CD4-positive, alpha-beta T cell (primary cell): Measurements from ENCODE around the gene SF3B2. TPM values are rescaled to one million over a fixed set of nuclear protein-coding genes. Genes with fewer than 3 reads are reported as not detected.

Experiments
- ATAC-seq: fragments of 200-7000 bp; cut with Tn5 transposase; one replicate; pipeline ENCODE4 v1.10.0; 2022; ENCODE audit warnings: mild to moderate bottlenecking; ENCODE audit not compliant: poor library complexity
- CTCF ChIA-PET: fragments of 350-600 bp; sonication (Branson Sonifier 250); formaldehyde crosslinking; loops from one replicate; lab custom pipeline; 2021; ENCODE audit warnings: antibody characterized with exemption, inconsistent platforms; lab: Charles Lee
- POLR2A ChIA-PET: fragments of 350-600 bp; sonication (Branson Sonifier 250); formaldehyde crosslinking; loops from one replicate; lab custom pipeline; 2021; ENCODE audit warnings: antibody characterized with exemption, inconsistent platforms; lab: Charles Lee
- DNase-seq, 14 experiments: peaks; one replicate each; pipeline ENCODE4 v3.0.0-alpha.2; 2013 to 2020; ENCODE audit warnings: mixed read lengths in 2 of 14
- H3K27ac ChIP-seq, 2 donors: one replicate each; pipeline versions ENCODE4 v1.5.1 to v1.7.0; 2013; ENCODE audit warnings: low read length in 2 of 2, low read depth in 1 of 2, mild to moderate bottlenecking in 1 of 2
- H3K27me3 ChIP-seq, 2 experiments: 1 replicate in 1 of 2; 2 replicates in 1 of 2; pipeline versions ENCODE4 v1.6.1 to v1.7.0; 2013; ENCODE audit warnings: low read length in 2 of 2, control low read depth in 1 of 2, mild to moderate bottlenecking in 1 of 2, moderate library complexity in 1 of 2; ENCODE audit not compliant: insufficient read depth in 2 of 2, control insufficient read depth in 1 of 2
- H3K36me3 ChIP-seq: one replicate; pipeline ENCODE4 v1.6.1; 2013; ENCODE audit warnings: low read length, control low read depth; ENCODE audit not compliant: insufficient read depth
- H3K4me1 ChIP-seq: one replicate; pipeline ENCODE4 v1.6.1; 2013; ENCODE audit warnings: low read length, control low read depth; ENCODE audit not compliant: insufficient read depth
- H3K4me3 ChIP-seq: one replicate; pipeline ENCODE4 v1.5.1; 2013; ENCODE audit warnings: mild to moderate bottlenecking, low read length, moderate library complexity
- H3K9me3 ChIP-seq, 2 experiments: 1 replicate in 1 of 2; 2 replicates in 1 of 2; pipeline versions ENCODE4 v1.6.1 to v1.7.0; 2013; ENCODE audit warnings: low read length in 2 of 2, mild to moderate bottlenecking in 2 of 2, control low read depth in 1 of 2, moderate library complexity in 1 of 2; ENCODE audit not compliant: control insufficient read depth in 1 of 2, insufficient read depth in 1 of 2
- H3K27ac Mint-ChIP-seq: one replicate; pipeline ENCODE4 v1.8.0; 2020; ENCODE audit warnings: mixed read lengths
- H3K27me3 Mint-ChIP-seq: one replicate; pipeline ENCODE4 v1.8.0; 2021; ENCODE audit warnings: mixed read lengths
- H3K36me3 Mint-ChIP-seq: one replicate; pipeline ENCODE4 v1.8.0; 2021; ENCODE audit warnings: low read depth, mixed read lengths
- H3K4me1 Mint-ChIP-seq: one replicate; pipeline ENCODE4 v1.8.0; 2021; ENCODE audit warnings: low read depth, mixed read lengths
- H3K4me3 Mint-ChIP-seq: one replicate; pipeline ENCODE4 v1.8.0; 2020; ENCODE audit warnings: mild to moderate bottlenecking, mixed read lengths
- H3K9me3 Mint-ChIP-seq: one replicate; pipeline ENCODE4 v1.8.0; 2020; ENCODE audit warnings: mixed read lengths
- CTCF ChIP-seq: fragments of 200-600 bp; IDR thresholded peaks from one replicate; pipeline ENCODE4 v1.8.0; 2022; ENCODE audit warnings: antibody characterized with exemption, mild to moderate bottlenecking
- intact Hi-C, 2 experiments: fragments of 100-400 bp; cut with DNase I in 1 of 2; cut with micrococcal nuclease in 1 of 2; formaldehyde crosslinking; loops; one replicate each; pipeline versions ENCODE4 v1.15.1 to v1.9.0; 2023 to 2025; cut with DNase I, micrococcal nuclease
- total RNA-seq, 174 experiments: library from RNA in 2 of 174; stranded (reverse) in 2 of 174; gene quantifications; one replicate each; pipeline ENCODE4 v1.2.3 and lab custom pipeline; 2021 to 2026

Gene SF3B2
- total RNA-seq, 2 experiments from 2014 or later: 182 to 196 TPM

GRCh38 chr11:66015454-66015881, 36.7 kb upstream of the SF3B2 start:
- CTCF ChIA-PET: no interaction called here
- Histone ChIP-seq H3K27me3 (peaks cover 23 to 25% of the 10 kb centered on the region in 2 experiments), H3K9me3 (peaks cover 0 to 5% of the 10 kb centered on the region in 2 experiments), H3K4me1 (peaks cover 11% of the 10 kb centered on the region), H3K4me3 (no peak overlapping the region), H3K36me3 (no peaks in the 10 kb centered on the region), H3K27ac (no peak overlapping the region)
- no peak overlapping the region for H3K27ac Mint-ChIP-seq
- TF ChIP-seq CTCF: no peak
- no peak overlapping the region for H3K4me3 Mint-ChIP-seq
- intact Hi-C loops: no loop called here
- DNase-seq (no peak), ATAC-seq (no peak)
- H3K27me3 Mint-ChIP-seq: peaks cover 20% of the 10 kb centered on the region
- H3K36me3 Mint-ChIP-seq: no peaks in the 10 kb centered on the region
- no peaks in the 10 kb centered on the region for H3K4me1 Mint-ChIP-seq
- POLR2A ChIA-PET: no interaction called here
- H3K9me3 Mint-ChIP-seq: no peaks in the 10 kb centered on the region

GRCh38 chr11:66015936-66016792, 36.0 kb upstream of the SF3B2 start:
- H3K4me1 Mint-ChIP-seq: no peaks in the 10 kb centered on the region
- intact Hi-C loops: no loop called here
- DNase-seq: no peak
- H3K27me3 Mint-ChIP-seq: peaks cover 19% of the 10 kb centered on the region
- H3K4me3 ChIP-seq: no peak overlapping the region
- H3K4me1 ChIP-seq: peaks cover 14% of the 10 kb centered on the region
- H3K36me3 Mint-ChIP-seq: no peaks in the 10 kb centered on the region
- H3K36me3 ChIP-seq: no peaks in the 10 kb centered on the region
- no peak for TF ChIP-seq CTCF
- ATAC-seq: no peak
- no peaks in the 10 kb centered on the region for H3K9me3 Mint-ChIP-seq
- H3K9me3 ChIP-seq: peaks cover 0 to 5% of the 10 kb centered on the region in 2 experiments
- H3K27ac Mint-ChIP-seq: no peak overlapping the region
- no peak overlapping the region for H3K27ac ChIP-seq
- ChIA-PET POLR2A (no interaction called here), CTCF (no interaction called here)
- no peak overlapping the region for H3K4me3 Mint-ChIP-seq
- peaks cover 21 to 22% of the 10 kb centered on the region in 2 experiments for H3K27me3 ChIP-seq

GRCh38 chr11:66016793-66017177, 35.4 kb upstream of the SF3B2 start:
- no peak overlapping the region for H3K4me3 Mint-ChIP-seq
- CTCF ChIA-PET: no interaction called here

More at GRCh38 chr11:66016793-66017177, 35.4 kb upstream of the SF3B2 start:
- H3K4me1 ChIP-seq: peaks cover 15% of the 10 kb centered on the region
- peaks cover 16% of the 10 kb centered on the region for H3K27me3 Mint-ChIP-seq
- peaks cover 16 to 17% of the 10 kb centered on the region in 2 experiments for H3K27me3 ChIP-seq
- intact Hi-C loops: no loop called here
- POLR2A ChIA-PET: no interaction called here
- H3K36me3 Mint-ChIP-seq: no peaks in the 10 kb centered on the region
- H3K4me3 ChIP-seq: no peak overlapping the region
- H3K36me3 ChIP-seq: no peaks in the 10 kb centered on the region
- no peak for TF ChIP-seq CTCF
- no peak for DNase-seq
- H3K27ac ChIP-seq: no peak overlapping the region
- no peaks in the 10 kb centered on the region for H3K4me1 Mint-ChIP-seq
- ATAC-seq: no peak
- H3K9me3 Mint-ChIP-seq: no peaks in the 10 kb centered on the region
- peaks cover 0 to 5% of the 10 kb centered on the region in 2 experiments for H3K9me3 ChIP-seq
- no peak overlapping the region for H3K27ac Mint-ChIP-seq
